ENCODE measurements around the gene TULP4. TPM values are rescaled to one million over a fixed set of nuclear protein-coding genes. Genes with fewer than 3 reads are reported as not detected.

The TULP4 gene
- total and polyA plus RNA-seq, 8 donors: 18.6 to 86.8 (median 21.7) TPM

DNA sequence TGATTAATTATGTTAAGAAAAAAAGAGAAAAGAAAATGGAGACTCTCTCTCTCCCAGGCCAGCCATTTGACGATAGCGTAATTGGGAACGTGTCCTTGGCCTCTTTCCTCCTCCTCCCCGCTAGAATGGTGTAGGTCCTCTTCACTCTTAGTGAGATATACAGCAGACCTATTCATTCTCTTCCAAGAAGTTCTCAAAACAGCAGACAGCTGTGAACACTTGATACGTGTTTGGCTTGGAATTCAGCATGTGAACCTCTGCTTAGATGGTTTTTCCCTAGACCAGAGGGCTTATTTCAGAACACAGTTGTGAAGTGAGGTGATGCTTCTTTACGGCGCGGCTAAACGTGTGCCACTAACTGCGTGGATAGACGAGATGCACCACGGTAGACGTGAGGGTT lies 32.6 kb upstream of the TULP4 start:
- peak in 2 of 4 donors; percentile 36 to 62 for DNase-seq
- TF ChIP-seq, protein P1, sequence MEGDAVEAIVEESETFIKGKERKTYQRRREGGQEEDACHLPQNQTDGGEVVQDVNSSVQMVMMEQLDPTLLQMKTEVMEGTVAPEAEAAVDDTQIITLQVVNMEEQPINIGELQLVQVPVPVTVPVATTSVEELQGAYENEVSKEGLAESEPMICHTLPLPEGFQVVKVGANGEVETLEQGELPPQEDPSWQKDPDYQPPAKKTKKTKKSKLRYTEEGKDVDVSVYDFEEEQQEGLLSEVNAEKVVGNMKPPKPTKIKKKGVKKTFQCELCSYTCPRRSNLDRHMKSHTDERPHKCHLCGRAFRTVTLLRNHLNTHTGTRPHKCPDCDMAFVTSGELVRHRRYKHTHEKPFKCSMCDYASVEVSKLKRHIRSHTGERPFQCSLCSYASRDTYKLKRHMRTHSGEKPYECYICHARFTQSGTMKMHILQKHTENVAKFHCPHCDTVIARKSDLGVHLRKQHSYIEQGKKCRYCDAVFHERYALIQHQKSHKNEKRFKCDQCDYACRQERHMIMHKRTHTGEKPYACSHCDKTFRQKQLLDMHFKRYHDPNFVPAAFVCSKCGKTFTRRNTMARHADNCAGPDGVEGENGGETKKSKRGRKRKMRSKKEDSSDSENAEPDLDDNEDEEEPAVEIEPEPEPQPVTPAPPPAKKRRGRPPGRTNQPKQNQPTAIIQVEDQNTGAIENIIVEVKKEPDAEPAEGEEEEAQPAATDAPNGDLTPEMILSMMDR (IDR thresholded peaks at IDR 0.05): no peak
- Histone ChIP-seq H3K4me3 (no peak overlapping the region), H3K9me3 (no peaks in the 10 kb centered on the region), H3K27ac (no peak overlapping the region), H3K27me3 (no peaks in the 10 kb centered on the region), H3K4me1 (peaks cover 0 to 12% of the 10 kb centered on the region in 2 donors), H3K36me3 (no peaks in the 10 kb centered on the region)
- ATAC-seq: no peak
- intact Hi-C loops (cut with DNase I): no loop called here

DNA sequence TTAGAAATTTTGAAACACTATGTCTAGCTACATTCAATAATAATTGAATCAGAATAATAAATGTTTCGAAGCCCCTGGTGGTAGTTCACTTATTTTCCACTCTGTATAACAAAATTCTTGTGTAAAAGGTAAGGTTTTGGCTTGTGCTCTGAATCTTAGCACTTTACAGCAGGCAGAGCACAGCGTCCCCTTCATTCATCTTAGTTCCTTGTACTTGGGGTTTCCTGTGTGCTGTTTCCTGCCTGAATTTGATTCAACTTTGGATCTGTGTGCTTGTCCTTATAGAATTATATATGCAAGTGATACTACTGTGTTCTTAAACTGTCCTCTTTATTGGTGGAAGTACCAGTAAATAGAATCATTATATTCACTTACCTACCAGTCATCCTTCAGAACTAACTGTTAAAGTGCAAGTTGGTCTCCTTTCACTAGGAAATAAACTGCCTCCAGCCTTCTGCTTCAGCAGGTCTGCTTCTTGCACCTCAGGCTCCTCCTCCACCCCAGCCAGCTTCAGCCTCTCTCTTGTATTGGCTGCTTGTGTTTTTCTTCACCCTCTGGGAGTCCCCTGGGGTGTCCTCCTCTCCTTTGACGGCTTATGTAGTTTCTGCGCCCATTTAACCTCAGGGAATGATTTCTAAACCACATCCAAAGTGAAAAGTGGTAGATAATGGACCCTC lies 28.8 kb upstream of the TULP4 start:
- no peak for DNase-seq
- peak; percentile 40 for ATAC-seq
- TF ChIP-seq, protein P1 (IDR thresholded peaks at IDR 0.05): no peak
- Histone ChIP-seq H3K4me1 (peaks cover 0 to 18% of the 10 kb centered on the region in 2 donors), H3K27ac (peak overlapping the region; percentile 30 to 60), H3K4me3 (no peak overlapping the region), H3K9me3 (no peaks in the 10 kb centered on the region), H3K27me3 (no peaks in the 10 kb centered on the region), H3K36me3 (no peaks in the 10 kb centered on the region)
- intact Hi-C loops (cut with DNase I): no loop called here

DNA sequence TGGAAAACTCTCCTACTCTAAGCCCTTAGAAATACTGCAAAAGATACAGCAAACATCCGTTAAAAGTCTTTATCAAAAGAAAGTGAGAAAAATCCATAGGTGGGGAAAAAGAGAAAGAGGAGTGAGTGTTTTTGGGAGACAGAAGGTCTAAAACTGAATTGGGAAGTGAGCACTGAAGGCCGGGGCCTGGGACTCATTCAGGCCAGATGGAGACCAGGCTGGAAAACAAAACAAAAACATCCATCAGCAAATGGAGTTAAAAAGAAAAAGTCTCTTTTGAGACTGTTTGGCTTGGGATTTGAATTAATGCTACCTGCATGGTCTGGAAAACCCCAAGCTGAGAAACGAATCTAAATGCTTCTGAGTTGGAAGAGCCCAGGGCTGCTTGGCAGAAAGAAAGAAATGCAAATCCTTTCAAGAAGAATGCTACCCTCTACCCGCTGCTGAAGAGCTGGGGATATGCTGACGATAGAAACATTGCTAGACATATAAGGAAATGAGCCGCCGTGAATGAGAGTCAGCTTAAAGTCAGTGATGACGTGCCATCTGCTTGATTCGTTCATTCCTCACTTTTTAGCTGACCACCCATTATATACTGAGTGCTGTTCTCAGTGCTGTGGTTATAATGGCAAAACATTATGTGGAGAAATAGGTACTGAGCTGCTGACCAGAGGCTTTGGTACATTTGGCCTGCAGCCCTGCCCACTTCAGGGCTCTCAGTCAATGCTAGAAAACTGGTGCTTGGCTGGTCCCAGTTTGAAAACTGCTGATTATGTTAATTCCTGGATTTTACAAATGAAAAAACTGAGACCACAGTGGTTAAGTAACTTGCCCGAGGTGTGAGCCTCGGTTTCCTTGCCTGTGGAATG lies 28.0 kb upstream of the TULP4 start:
- H3K27me3 ChIP-seq: no peaks in the 10 kb centered on the region
- DNase-seq (peak in 2 of 4 donors; percentile 73 to 90), ATAC-seq (peak; percentile 59)
- H3K36me3 ChIP-seq: no peaks in the 10 kb centered on the region
- peak overlapping the region; percentile 30 to 60 for H3K27ac ChIP-seq
- no peak overlapping the region for H3K4me3 ChIP-seq
- peaks cover 0 to 18% of the 10 kb centered on the region in 2 donors for H3K4me1 ChIP-seq
- H3K9me3 ChIP-seq: no peaks in the 10 kb centered on the region
- TF ChIP-seq, protein P1 (IDR thresholded peaks at IDR 0.05): no peak
- intact Hi-C loops (cut with DNase I): no loop called here

DNA sequence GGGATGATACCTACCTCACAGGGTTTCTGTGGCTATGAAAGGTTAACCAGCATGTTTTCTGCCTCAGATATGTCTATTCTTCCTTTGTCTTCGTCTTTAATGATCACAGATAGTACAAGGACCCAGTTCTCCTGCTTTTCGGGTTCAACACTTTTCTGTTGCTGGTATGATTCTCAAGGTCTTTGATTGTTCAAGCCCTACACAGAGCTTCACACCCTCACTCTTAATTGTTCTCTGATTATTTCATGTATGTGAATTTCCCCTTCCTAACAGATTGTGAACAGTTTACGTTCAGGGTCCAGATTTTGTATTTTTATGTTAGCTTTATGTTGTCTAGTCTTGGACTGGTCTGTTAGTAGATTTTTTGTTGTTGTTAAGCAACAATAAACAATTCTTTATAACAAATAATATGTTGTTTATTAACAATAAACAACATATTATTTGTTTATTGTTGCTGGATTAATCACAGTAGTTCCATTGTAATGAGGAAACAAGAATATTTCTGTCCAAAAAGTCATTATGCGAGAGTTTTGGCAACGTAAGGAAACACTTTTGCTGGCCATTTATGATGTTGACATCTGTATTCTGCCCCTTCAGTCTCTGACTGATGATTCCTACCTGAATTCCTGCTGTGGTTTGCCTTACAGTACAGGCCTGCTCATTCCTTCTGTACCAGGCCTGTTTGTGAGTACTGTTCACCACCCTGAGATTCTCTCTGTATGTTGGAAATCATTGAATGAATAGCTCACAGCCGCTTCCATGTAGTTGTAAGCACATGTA lies 27.2 kb upstream of the TULP4 start:
- DNase-seq (peak in 1 of 4 donors; percentile 15), ATAC-seq (no peak)
- Histone ChIP-seq H3K4me3 (no peak overlapping the region), H3K4me1 (peaks cover 0 to 18% of the 10 kb centered on the region in 2 donors), H3K27me3 (no peaks in the 10 kb centered on the region), H3K36me3 (no peaks in the 10 kb centered on the region), H3K9me3 (no peaks in the 10 kb centered on the region), H3K27ac (peak overlapping the region in 1 of 2 donors; percentile 60)
- intact Hi-C loops (cut with DNase I): no loop called here
- TF ChIP-seq, protein P1 (IDR thresholded peaks at IDR 0.05): no peak
